ENCODE data around the gene TBC1D22A.

GRCh38 chr22:46725096-46725495, 37.4 kb upstream of the TBC1D22A start:
- TF ChIP-seq, protein P1, sequence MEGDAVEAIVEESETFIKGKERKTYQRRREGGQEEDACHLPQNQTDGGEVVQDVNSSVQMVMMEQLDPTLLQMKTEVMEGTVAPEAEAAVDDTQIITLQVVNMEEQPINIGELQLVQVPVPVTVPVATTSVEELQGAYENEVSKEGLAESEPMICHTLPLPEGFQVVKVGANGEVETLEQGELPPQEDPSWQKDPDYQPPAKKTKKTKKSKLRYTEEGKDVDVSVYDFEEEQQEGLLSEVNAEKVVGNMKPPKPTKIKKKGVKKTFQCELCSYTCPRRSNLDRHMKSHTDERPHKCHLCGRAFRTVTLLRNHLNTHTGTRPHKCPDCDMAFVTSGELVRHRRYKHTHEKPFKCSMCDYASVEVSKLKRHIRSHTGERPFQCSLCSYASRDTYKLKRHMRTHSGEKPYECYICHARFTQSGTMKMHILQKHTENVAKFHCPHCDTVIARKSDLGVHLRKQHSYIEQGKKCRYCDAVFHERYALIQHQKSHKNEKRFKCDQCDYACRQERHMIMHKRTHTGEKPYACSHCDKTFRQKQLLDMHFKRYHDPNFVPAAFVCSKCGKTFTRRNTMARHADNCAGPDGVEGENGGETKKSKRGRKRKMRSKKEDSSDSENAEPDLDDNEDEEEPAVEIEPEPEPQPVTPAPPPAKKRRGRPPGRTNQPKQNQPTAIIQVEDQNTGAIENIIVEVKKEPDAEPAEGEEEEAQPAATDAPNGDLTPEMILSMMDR (IDR thresholded peaks at IDR 0.05; ENCODE audit: low read depth, low read length, missing input control) = no peak
- TF ChIP-seq FOXA1 (IDR thresholded peaks at IDR 0.05) (no peak), SP1 (IDR thresholded peaks at IDR 0.05) (no peak), JUND (IDR thresholded peaks at IDR 0.05) (no peak), EGR1 (IDR thresholded peaks at IDR 0.05; ENCODE audit: low read depth in 2 of 2) (no peak), GABPA (IDR thresholded peaks at IDR 0.05 in 1 of 2, conservative IDR thresholded peaks at IDR 0.05 in 1 of 2) (no peak), REST (IDR thresholded peaks at IDR 0.05) (no peak), YY1 (IDR thresholded peaks at IDR 0.05) (no peak), TAF1 (conservative IDR thresholded peaks at IDR 0.05) (no peak), RAD21 (IDR thresholded peaks at IDR 0.05) (no peak)
- TF ChIP-seq, protein P2, sequence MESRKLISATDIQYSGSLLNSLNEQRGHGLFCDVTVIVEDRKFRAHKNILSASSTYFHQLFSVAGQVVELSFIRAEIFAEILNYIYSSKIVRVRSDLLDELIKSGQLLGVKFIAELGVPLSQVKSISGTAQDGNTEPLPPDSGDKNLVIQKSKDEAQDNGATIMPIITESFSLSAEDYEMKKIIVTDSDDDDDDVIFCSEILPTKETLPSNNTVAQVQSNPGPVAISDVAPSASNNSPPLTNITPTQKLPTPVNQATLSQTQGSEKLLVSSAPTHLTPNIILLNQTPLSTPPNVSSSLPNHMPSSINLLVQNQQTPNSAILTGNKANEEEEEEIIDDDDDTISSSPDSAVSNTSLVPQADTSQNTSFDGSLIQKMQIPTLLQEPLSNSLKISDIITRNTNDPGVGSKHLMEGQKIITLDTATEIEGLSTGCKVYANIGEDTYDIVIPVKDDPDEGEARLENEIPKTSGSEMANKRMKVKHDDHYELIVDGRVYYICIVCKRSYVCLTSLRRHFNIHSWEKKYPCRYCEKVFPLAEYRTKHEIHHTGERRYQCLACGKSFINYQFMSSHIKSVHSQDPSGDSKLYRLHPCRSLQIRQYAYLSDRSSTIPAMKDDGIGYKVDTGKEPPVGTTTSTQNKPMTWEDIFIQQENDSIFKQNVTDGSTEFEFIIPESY (IDR thresholded peaks at IDR 0.05) = no peak
